DMS153 treated with DMSO at 0.1 percent for 48 hours (cell line): ENCODE data around the gene CBARP.

Experiments used
- DNase-seq: peaks from one replicate; lab custom pipeline; 2025; ENCODE audit not compliant: unreplicated experiment; lab: John Stamatoyannopoulos, UW

Gene CBARP

GRCh38 chr19:1239796-1240737 lies 2.3 kb upstream of the CBARP start:
- DNase-seq = peak; percentile 31

GRCh38 chr19:1239420-1239795 lies 1.6 kb upstream of the CBARP start:
- no peak for DNase-seq

GRCh38 chr19:1238369-1239303 lies 831 bp upstream of the CBARP start:
- DNase-seq = no peak

GRCh38 chr19:1237027-1237659 lies 662 bp downstream of the CBARP start:
- DNase-seq = no peak

GRCh38 chr19:1236576-1236975 lies 1.2 kb downstream of the CBARP start:
- DNase-seq = no peak

- DNase-seq = no peak
These were observed 1.9 kb downstream of the CBARP start for GRCh38 chr19:1235625-1236538.

- DNase-seq = no peak
These were observed 2.8 kb downstream of the CBARP start for GRCh38 chr19:1234955-1235380.

- no peak for DNase-seq
These were observed 3.5 kb downstream of the CBARP start for GRCh38 chr19:1234051-1234954.

- no peak for DNase-seq
These were observed 4.6 kb downstream of the CBARP start for GRCh38 chr19:1233115-1233667.

GRCh38 chr19:1232652-1233072 lies 5.1 kb downstream of the CBARP start:
- no peak for DNase-seq

- DNase-seq = no peak
These were observed 5.8 kb downstream of the CBARP start for GRCh38 chr19:1231729-1232637.

- no peak for DNase-seq
These were observed 6.9 kb downstream of the CBARP start for GRCh38 chr19:1230783-1231489.

GRCh38 chr19:1229924-1230782 lies 7.7 kb downstream of the CBARP start:
- no peak for DNase-seq

- DNase-seq = no peak
These were observed 8.5 kb downstream of the CBARP start for GRCh38 chr19:1229056-1229923.
